GM10248 (cell line): ENCODE data around the gene ATP13A4.

Experiments used
- CTCF ChIA-PET: fragments of 300-600 bp; sonication (Branson Sonifier 250); formaldehyde crosslinking; extraction: SDS; loops from one replicate; lab custom pipeline; 2021; ENCODE audit warnings: antibody characterized with exemption; lab: Yijun Ruan, JAX
- POLR2A ChIA-PET: fragments of 350-650 bp; sonication (Branson Sonifier 250); formaldehyde crosslinking; extraction: SDS; loops from one replicate; lab custom pipeline; 2020; ENCODE audit warnings: antibody characterized with exemption; lab: Yijun Ruan, JAX
- DNase-seq: peaks from one replicate; pipeline ENCODE4 v3.0.0; 2012; ENCODE audit errors: extremely low spot score
- CTCF ChIP-seq: IDR thresholded peaks from 2 replicates; pipeline ENCODE4 v1.5.1; 2012; ENCODE audit warnings: mild to moderate bottlenecking, low read depth; ENCODE audit errors: extremely low read depth, missing control alignments, control extremely low read depth

ATP13A4 gene

DNA sequence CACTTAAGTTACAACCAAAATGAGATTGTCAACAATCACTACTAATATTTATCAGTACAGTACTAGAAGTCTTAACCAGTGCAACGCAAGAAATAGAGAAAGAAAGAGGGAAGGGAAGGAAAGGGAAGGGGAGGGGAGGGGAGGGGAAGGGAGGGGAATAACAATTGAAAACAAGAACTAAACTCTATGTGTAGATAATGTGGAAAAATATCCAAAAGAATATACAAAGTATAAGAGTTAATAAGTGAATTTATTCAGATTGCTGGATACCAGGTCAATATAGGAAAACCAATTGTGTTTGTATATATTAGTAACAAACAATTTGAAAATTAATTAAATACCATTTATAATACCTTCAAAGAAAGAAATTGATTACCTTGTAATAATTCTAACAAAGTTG lies 186.8 kb downstream of the ATP13A4 start:
- DNase-seq: no peak
- CTCF ChIA-PET: no interaction called here
- no peak for TF ChIP-seq CTCF
- POLR2A ChIA-PET: no interaction called here

GRCh38 chr3:193357291-193357690 lies 197.4 kb downstream of the ATP13A4 start:
- no peak for TF ChIP-seq CTCF
- DNase-seq: no peak
- ChIA-PET CTCF (interaction anchor here (0.9 to 1.4 kb wide), 2 partner anchors 10 to 101 kb away, joined by 3 to 4 read pairs; no protein-coding TSS in a partner anchor), POLR2A (no interaction called here)

- CTCF ChIA-PET: no interaction called here
- POLR2A ChIA-PET: no interaction called here
- no peak for TF ChIP-seq CTCF
Measured at GRCh38 chr3:193354423-193354822, 200.3 kb downstream of the ATP13A4 start.

More at GRCh38 chr3:193354423-193354822, 200.3 kb downstream of the ATP13A4 start:
- DNase-seq: no peak
